Measurements from ENCODE around the gene USP17L26.
A peak's percentile ranks its signal among the peaks of the same experiment; 100 is the strongest.
"Not testable (repeated sequence)": the region's sequence is repeated elsewhere in the genome, so short reads cannot be mapped to it uniquely, and the experiment has no call there.

USP17L26 gene

DNA sequence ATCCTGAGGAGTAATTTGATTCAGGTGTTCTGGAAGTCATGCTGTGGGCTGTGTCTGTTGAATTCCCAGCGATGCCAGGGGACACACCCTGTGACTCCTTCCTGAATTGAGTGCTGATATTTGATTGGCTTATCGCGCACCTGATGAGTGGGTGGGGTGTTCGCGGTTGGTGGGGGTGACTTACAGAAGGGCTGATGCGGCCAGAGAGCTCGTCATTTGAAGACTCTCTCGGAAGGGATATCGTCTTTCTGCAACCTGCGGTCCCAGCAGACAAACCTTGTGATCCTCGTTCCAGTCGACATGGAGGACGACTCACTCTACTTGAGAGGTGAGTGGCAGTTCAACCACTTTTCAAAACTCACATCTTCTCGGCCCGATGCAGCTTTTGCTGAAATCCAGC lies at the start of gene USP17L26:
USP17L26 (plus strand) TSS at position 301 of the 400 bp plus-strand sequence; CDS start at position 301, 0 bp downstream.
- not testable (repeated sequence) for H3K4me3 ChIP-seq (replicated peaks; ENCODE audit: low read depth, low read length); DNase-seq (ENCODE audit: low read depth)

GRCh38 chr4:9324191-9324590 lies 10.3 kb upstream of the USP17L26 start:
- DNase-seq (ENCODE audit: low read depth); H3K4me3 ChIP-seq (replicated peaks; ENCODE audit: low read depth, low read length): not testable (repeated sequence)

GRCh38 chr4:9324865-9325264 lies 9.6 kb upstream of the USP17L26 start, which contains the start of gene USP17L24:
Gene USP17L24, plus strand, starts transcription at chr4:9325165. Its CDS starts 0 bp downstream, at chr4:9325165.
- not testable (repeated sequence) for H3K4me3 ChIP-seq (replicated peaks; ENCODE audit: low read depth, low read length); DNase-seq (ENCODE audit: low read depth)

GRCh38 chr4:9329611-9330010 lies 4.8 kb upstream of the USP17L26 start, which contains the start of gene USP17L25:
Gene USP17L25, plus strand, starts transcription at chr4:9329911. Its CDS starts 0 bp downstream, at chr4:9329911.
- not testable (repeated sequence) for DNase-seq (ENCODE audit: low read depth); H3K4me3 ChIP-seq (replicated peaks; ENCODE audit: low read depth, low read length)

GRCh38 chr4:9339103-9339502 lies 4.6 kb downstream of the USP17L26 start, which contains the start of gene USP17L5:
Gene USP17L5, plus strand, starts transcription at chr4:9339403. Its CDS starts 0 bp downstream, at chr4:9339403.
- not testable (repeated sequence) for H3K4me3 ChIP-seq (replicated peaks; ENCODE audit: low read depth, low read length); DNase-seq (ENCODE audit: low read depth)

GRCh38 chr4:9343848-9344247 lies 9.4 kb downstream of the USP17L26 start, which contains the start of gene USP17L27:
Gene USP17L27, plus strand, starts transcription at chr4:9344148. Its CDS starts 0 bp downstream, at chr4:9344148.
- not testable (repeated sequence) for H3K4me3 ChIP-seq (replicated peaks; ENCODE audit: low read depth, low read length); DNase-seq (ENCODE audit: low read depth)

DNA sequence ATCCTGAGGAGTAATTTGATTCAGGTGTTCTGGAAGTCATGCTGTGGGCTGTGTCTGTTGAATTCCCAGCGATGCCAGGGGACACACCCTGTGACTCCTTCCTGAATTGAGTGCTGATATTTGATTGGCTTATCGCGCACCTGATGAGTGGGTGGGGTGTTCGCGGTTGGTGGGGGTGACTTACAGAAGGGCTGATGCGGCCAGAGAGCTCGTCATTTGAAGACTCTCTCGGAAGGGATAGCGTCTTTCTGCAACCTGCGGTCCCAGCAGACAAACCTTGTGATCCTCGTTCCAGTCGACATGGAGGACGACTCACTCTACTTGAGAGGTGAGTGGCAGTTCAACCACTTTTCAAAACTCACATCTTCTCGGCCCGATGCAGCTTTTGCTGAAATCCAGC lies 14.1 kb downstream of the USP17L26 start, which contains the start of gene USP17L28:
USP17L28 (plus strand) TSS at position 301 of the 400 bp plus-strand sequence; CDS start at position 301, 0 bp downstream.
- DNase-seq (ENCODE audit: low read depth); H3K4me3 ChIP-seq (replicated peaks; ENCODE audit: low read depth, low read length): not testable (repeated sequence)

DNA sequence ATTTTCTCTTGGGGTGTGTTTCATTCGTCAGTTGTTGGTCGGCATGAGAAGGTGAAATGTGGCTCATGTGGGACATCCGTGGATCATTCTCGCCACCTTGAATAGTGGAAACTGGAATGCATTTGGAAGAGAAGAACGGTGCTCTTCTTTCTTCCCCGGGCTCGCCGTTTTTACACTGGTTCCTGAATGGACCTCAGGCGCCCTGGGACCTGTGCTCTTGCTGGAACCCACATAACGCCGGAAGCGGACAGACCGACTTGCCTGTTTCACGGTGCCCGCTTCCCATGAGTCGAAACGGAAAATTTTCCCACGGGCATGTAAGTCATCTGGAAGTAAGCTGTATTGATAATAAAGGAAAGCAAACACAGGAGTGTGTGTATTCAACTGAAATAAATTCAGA lies 16.4 kb downstream of the USP17L26 start:
- DNase-seq (ENCODE audit: low read depth); H3K4me3 ChIP-seq (replicated peaks; ENCODE audit: low read depth, low read length): not testable (repeated sequence)

DNA sequence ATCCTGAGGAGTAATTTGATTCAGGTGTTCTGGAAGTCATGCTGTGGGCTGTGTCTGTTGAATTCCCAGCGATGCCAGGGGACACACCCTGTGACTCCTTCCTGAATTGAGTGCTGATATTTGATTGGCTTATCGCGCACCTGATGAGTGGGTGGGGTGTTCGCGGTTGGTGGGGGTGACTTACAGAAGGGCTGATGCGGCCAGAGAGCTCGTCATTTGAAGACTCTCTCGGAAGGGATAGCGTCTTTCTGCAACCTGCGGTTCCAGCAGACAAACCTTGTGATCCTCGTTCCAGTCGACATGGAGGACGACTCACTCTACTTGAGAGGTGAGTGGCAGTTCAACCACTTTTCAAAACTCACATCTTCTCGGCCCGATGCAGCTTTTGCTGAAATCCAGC lies 18.9 kb downstream of the USP17L26 start, which contains the start of gene USP17L29:
USP17L29 (plus strand) TSS at position 301 of the 400 bp plus-strand sequence; CDS start at position 301, 0 bp downstream.
- not testable (repeated sequence) for H3K4me3 ChIP-seq (replicated peaks; ENCODE audit: low read depth, low read length); DNase-seq (ENCODE audit: low read depth)

DNA sequence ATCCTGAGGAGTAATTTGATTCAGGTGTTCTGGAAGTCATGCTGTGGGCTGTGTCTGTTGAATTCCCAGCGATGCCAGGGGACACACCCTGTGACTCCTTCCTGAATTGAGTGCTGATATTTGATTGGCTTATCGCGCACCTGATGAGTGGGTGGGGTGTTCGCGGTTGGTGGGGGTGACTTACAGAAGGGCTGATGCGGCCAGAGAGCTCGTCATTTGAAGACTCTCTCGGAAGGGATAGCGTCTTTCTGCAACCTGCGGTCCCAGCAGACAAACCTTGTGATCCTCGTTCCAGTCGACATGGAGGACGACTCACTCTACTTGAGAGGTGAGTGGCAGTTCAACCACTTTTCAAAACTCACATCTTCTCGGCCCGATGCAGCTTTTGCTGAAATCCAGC lies 28.4 kb downstream of the USP17L26 start, which contains the start of gene USP17L30:
USP17L30 (plus strand) TSS at position 301 of the 400 bp plus-strand sequence; CDS start at position 301, 0 bp downstream.
- DNase-seq (ENCODE audit: low read depth); H3K4me3 ChIP-seq (replicated peaks; ENCODE audit: low read depth, low read length): not testable (repeated sequence)

GRCh38 chr4:9379881-9380280 lies 45.4 kb downstream of the USP17L26 start:
- DNase-seq (ENCODE audit: low read depth); H3K4me3 ChIP-seq (replicated peaks; ENCODE audit: low read depth, low read length): not testable (repeated sequence)

DNA sequence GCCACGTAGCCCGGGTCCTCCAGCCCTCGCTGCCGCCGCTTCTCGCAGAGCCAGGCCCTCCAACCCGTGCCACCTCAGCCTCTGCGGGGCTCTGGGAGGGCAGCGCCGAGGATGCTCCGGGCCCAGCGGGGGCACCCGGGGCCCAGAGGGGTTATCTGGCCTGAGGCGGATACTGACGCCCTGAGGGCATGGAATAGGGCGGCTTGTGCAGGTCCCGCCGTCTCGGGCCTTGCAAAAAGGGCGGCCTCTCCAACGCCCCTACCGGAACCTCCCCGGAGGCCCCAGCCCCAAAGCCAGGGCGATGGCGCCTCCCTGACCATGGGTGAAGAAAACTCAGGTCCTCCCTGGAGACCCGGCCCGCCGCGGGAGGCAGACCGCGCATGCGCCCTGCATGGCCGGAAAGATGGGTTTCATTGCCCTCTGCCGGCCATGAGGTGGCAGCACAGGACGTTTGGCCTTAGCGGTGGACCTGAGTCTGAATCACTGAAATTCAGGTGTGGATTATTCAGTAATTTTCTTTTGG lies 46.6 kb downstream of the USP17L26 start:
- TF ChIP-seq, protein P1, sequence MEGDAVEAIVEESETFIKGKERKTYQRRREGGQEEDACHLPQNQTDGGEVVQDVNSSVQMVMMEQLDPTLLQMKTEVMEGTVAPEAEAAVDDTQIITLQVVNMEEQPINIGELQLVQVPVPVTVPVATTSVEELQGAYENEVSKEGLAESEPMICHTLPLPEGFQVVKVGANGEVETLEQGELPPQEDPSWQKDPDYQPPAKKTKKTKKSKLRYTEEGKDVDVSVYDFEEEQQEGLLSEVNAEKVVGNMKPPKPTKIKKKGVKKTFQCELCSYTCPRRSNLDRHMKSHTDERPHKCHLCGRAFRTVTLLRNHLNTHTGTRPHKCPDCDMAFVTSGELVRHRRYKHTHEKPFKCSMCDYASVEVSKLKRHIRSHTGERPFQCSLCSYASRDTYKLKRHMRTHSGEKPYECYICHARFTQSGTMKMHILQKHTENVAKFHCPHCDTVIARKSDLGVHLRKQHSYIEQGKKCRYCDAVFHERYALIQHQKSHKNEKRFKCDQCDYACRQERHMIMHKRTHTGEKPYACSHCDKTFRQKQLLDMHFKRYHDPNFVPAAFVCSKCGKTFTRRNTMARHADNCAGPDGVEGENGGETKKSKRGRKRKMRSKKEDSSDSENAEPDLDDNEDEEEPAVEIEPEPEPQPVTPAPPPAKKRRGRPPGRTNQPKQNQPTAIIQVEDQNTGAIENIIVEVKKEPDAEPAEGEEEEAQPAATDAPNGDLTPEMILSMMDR (IDR thresholded peaks at IDR 0.05; ENCODE audit: low read length, missing control alignments) = peak; percentile 12
- H3K4me3 ChIP-seq (replicated peaks; ENCODE audit: low read depth, low read length) = peak overlapping the region; percentile 38
- peak; percentile 0 for DNase-seq (ENCODE audit: low read depth)

DNA sequence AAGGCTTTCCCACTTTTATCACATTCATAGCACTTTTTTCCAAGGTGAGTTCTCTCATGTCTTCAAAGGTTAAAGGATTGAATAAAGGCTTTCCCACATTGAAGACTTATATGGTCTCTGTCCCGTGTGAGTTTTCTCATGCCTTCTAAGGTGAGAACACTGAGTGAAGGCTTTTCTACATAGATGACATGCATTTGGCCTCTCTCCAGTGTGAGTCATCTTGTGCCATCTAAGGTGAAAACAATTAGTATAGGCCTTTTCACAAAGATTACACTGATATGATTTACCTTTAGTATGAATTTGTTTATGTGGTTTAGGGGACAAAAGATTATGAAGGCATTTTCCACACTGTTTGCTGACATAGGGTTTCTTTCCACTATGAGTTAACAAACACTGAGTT lies 49.7 kb downstream of the USP17L26 start:
- TF ChIP-seq, protein P1 (IDR thresholded peaks at IDR 0.05; ENCODE audit: low read length, missing control alignments) = no peak
- H3K4me3 ChIP-seq (replicated peaks; ENCODE audit: low read depth, low read length) = no peak overlapping the region
- no peak for DNase-seq (ENCODE audit: low read depth)
